ENCODE data around the gene ADAMTS2.
A peak's percentile ranks its signal among the peaks of the same experiment; 100 is the strongest.

The ADAMTS2 gene

DNA sequence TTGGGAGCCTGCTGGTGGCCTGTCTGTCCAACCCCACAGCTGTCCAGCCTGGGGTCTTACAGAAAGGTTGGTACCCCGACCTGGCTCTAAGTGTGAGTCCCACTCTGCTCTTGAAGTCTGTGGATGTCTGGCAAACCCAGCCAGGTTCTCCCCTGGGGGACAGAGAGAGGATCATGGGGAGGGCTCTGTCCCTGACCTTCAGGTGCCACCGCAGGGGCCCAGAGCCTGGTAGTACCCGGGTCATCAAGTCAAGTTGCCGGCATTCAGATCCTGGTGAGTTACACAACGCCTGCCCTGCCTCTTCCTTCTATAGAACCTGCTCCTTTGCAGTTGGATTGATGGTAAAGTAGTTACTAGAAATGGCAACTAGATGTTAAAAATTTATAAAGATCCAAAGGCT is 66.7 kb downstream of the ADAMTS2 start:
- DNase-seq (ENCODE audit: low spot score): no peak

DNA sequence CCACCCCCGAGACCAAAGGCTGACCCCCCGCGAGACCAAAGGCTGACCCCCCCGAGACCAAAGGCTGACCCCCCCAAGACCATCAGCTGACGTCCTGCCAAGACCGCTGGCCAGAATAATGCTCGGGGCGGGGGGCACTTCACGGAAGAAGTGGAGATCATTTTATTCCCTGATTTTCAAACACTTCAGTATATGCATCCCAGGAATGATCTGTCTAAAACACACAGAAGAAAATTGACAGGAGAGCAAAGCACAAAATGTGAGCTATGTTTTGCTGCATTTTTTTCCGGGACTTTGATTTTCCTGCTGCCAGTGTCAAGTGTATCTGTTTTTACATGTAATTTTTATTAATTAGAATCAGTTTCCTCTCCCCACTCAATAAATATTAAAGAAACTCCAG is 67.1 kb downstream of the ADAMTS2 start:
- DNase-seq (ENCODE audit: low spot score): peak; percentile 59

DNA sequence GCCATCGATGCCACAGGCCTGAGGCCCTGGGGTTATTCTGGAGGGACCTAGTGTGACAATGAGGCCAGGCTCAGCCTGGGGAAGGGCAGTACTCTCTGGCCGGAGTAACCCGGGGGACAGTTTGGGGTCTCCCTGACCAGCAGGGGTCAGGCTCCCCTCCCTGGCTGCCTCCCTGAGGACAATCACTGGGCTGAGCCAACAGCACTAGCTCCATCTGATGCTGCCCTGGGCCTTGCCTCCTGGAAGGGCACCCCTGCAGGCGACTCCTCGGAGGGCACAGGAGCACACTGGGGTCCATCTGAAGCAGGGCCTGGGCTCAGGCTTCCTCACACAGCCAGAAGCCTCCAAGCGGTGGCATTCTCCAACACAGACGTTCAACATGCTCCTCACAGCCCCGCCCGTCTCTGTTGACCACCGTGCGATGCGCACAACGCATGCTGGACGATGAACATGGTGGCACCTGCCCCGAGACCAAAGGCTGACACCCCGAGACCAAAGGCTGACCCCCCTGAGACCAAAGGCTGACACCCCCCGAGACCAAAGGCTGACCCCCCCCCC is 68.3 kb downstream of the ADAMTS2 start:
- DNase-seq (ENCODE audit: low spot score): no peak

DNA sequence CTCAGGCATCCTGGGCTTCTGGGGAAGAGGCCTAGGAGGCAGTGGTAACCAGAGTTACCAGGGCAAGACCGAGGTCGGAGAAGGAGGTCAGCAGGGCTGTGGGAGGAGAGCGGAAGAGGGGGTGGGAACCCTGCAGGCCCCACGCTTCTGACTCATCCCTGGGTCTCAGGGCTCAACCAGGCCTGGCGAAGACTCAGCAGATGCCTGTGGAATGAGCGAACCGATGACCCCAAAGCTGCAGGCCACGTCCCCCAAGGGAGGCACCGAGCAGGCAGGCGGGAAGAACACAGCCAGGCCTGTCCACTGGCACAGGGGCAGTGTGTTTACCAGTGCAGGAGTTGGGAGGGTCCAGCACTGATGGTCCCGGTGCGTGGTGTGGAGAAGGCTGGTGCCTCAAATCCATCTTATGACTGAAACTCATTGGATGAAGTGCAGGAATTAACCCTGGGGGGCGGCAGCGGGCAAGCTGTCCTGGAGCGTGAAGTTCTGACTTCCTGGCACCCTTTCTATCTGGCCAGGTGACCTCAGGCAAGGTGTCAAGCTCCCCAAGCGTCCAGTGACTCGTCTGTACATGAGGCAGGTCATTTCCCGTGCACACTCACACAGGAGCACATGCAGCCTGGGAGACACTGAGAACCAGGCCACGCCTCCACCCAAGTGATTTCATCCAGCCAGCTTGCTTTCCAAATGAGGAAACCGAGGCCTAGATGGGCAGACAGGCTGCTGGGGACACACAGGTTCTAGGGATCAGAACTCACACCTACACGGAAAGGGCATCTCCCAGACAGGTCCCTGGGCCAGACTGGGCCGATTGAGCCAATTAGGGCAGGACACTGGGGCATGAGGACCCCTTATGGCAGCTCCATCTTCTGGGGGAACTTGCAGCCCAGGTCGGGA is 69.1 kb downstream of the ADAMTS2 start:
- DNase-seq (ENCODE audit: low spot score): peak; percentile 100

DNA sequence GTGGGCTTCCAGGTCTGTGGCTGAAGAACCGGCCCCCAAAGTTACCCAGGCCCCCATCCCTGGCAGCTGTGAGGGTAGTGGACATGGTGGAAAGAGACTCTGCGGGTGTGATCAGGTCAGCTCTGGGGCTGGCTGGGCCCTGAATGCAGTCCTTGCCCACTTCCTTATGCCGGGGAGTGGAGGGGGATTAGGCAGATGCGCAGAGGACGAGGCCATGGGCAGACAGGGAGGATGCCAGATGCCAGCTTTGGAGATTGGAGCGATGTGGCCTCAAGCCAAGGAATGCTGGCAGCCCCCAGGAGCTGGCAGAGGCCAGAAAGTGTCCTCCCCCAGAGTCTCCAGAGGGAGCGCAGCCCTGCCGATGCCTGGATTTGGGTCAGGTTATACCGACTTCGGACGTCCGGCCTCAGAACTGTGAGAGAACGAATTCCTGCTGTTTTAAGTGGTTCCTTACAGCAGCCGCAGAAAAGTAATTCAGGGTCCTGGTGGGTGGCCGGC is 69.8 kb downstream of the ADAMTS2 start:
- no peak for DNase-seq (ENCODE audit: low spot score)

DNA sequence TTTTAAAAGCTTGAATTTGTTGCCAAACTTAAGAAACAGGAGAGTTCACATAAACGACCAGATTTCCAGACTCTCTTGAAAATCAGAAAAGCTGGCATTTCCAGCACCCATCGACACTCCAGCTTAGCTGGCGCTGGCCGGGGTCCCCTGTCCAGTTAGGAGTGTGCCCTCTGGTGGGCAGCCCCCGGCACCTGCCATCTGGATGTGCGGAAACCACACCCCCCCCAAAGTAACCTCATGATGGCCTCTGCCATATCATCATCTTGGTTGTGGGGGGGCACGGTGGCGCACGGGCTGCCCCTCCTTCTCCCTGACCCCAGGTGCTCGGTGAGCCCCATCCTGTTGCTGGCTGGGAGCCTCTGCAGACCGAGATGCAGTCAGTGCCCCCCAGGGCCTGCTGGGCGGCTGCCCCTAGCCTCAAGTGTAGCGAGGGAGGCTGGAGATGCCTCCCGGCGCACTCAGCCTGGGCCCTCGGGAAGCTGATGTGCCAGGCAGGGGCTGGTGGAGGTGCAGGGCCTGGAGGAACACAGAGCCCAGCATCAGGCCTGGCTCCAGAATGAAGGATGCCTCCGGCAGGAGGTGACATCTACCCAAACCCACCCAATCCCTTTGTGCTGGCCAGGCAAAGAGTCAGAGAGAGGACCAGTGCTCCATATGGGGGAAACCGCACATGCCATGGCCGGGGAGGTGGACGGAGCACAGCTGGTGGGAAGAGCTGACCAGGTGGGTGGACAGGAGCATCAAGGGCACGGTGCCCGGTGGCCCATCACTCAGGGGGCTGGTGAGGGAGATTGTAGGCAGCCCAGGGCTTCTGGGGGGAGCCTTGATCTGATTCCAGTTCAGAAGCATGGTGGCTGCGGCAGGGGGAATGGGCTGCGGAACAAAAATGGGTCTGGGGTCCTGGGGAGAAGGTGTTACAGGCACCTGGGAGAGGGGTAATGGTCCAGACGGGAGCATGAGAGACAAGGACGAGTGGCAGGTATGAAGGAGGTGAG is 70.6 kb downstream of the ADAMTS2 start:
- DNase-seq (ENCODE audit: low spot score): no peak

DNA sequence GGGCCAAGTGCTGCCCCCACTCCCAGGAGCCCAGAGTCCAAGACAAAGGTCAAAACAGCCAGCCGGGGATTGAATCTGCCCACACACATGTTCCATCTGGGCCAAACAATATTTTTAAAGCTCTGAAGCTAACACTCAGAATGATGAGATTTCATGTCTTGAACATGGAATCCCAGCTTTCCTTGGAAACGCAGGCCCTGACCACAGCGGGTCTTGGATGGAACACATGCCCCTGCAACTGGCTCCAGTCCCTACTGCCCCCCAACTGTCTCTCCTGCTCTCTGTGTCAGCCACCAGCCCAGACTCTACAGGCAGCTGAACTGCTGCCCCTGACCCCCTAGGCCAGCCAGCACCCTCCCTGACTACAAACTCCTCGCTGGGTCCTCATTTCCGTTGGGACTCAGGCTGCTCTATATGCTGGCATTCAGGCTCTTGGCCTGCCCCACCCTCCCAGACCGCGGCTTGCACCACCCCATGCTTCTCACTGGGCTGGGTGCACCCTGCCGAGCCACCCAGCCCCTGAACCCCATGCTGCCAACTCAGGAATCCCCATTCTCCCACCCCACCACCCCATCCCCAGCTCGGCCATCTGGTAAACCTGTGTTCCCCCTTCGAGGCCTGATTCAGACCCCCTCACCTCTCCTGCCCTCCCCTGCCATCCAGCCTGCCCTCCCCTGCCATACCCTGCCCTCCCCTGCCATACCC is 71.7 kb downstream of the ADAMTS2 start:
- DNase-seq (ENCODE audit: low spot score): no peak

DNA sequence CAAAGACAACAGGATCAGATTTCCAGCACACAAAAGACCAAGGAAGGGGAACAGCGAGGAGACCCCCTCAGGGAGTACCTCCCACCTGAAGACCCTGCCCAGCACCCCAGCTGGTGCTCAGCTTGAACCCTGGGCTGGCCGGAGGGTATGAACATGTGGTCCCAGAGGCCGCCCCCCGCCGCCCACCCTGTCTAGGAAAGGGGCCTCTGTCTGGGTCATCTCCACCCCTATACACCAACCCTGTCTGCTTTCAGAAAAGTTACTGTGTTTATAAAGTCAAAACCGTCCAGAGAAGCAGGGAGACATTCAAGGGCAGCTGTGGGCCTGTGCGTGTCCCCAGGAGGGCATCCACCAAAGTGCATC is 72.2 kb downstream of the ADAMTS2 start:
- DNase-seq (ENCODE audit: low spot score): no peak

DNA sequence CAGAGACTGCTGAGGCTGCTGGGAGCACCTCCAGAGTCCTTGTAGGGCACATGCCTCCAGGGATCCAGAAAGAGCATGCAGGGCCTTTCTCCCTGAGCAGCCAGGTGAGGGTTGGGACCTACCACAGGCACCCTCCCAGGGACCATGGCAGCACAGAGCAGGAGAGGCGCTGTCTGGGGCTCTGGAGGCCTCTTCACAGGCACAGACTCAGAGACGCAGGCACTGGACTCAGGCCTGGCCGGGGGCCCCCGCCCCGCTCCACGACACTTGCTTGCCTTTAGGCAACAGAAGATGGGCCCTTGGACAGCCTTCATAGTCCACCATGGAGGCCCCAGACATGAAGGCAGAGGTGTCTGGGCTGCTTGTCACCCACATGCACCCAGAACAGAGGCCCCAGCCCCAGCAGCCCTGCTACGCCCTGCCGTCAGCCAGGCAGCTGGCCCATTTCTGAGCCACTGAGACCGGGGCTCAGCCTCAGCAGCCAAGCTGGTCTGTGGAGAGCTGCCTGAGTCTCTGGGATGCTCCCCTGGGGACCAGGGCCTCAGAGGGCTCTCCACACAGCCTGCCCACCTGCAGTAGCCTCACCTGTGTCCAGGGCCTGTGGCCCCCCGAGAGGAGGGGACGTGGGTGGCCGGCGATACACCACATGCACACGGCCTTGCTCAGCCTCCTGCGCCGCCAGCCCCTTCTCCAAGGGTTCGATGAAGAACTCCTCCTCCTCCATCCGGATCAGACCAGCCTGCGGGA is 72.8 kb downstream of the ADAMTS2 start:
- DNase-seq (ENCODE audit: low spot score): no peak

DNA sequence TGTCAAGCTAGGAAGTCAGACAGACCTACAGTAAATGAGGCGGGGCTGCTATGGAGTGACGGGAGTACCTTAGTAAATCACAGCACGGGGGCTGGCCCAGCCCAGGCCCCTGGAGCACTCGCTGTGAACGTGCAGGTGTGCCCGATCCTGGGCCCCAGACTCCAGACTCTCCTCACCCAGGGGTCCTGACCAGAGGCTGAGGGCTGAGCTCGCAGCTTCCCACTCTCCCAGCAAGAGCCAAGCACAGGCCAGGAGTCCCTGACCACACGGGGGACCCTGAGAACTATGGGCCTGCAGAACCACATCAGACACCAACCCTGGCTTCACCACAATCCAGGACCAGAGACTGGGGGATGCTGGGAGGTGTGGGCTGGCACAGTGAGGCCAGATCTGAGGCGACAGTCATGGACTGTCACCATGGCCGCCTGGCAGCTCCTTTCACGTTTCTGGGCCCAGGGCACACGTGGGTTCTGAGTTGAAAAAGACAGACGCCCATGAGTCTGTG is 73.4 kb downstream of the ADAMTS2 start:
- DNase-seq (ENCODE audit: low spot score): no peak

DNA sequence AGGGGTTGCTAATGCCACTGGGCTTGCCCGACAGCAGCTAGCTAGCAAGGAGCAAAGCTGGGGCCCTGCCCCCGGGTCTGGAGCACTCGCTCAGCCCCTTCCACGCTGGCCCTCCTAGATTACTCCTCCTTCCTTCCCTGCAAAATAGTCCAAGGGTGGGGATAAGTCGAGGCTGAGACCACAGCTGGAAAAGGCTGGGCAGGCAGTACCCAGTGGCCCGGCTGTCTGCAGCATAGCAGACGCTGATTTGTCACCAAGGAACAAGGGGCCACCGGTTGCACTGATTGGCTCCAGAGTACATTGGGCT is 73.9 kb downstream of the ADAMTS2 start:
- no peak for DNase-seq (ENCODE audit: low spot score)

DNA sequence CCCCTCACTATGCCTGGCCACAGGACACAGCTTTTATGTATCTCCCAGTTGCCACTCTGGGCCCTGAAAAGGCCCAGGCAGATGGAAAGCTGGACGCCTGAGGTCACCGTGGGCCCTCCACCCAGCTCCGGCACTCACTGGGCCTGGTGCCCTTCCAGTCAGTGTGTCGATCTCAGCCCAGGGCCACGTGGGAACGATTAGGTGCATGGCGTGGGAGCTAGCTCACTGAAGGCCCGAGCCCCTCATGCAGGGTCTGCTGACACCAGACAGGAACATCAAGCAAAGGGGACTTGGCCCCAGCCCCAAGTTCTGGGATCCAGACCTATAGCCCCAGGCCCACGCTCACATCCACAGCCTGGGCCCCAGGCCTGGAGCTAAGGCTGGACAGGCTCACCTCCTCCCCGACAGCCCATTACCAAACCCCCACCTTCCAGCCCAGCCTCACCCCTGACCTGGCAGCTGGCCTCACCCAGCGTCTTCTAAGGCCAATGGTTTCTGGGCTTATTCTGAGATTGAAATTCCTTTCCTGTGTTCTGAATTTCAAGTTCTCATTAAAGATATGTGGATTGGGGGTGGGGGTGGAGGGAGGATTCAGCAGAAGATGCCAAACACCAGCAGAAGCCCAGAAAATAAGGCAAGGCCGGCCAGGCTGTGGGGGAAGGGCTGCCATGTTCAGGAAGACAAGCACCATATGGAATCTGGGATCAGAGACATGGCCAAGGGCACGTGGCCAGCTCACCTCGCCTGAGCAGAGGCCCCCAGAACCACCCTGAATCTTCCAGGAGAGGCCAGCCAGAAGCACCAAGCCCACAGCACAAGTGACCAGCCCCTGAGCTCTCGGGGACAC is 74.5 kb downstream of the ADAMTS2 start:
- DNase-seq (ENCODE audit: low spot score): no peak

DNA sequence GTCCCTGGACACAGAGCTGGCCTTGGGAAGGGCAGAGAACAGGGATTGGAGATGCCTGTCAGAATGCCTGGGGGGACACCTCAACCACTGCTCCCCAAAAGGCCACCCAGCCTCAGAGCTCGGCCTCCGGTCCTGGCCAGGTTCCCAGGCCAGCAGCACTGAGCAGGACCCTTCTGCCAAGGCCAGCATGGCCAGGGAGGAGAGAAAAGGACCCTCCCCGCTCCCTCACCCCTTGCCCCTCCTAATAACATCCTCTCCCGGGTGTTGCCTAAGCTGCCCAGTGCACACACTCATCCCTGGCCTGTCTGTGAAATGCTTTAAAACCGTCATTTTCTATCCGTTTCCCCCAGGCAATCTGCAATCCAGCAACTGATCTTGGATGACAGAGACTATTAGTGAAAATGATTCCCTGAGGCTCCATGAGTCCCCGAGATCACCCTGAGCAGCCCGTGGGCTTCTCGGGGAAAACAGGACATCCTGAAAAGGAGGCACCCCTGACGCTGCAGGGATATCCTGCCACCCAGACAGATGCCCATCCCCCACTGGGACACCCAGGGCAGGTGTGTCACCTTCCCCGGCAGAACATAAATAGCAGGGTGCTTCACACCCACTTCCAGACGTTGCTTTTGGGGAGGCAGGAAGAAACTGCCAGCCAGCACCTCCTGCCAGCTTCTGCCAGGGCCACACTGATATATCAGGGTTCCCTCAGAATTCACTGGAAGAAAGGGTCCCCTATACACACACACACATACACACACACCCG is 75.3 kb downstream of the ADAMTS2 start:
- no peak for DNase-seq (ENCODE audit: low spot score)

DNA sequence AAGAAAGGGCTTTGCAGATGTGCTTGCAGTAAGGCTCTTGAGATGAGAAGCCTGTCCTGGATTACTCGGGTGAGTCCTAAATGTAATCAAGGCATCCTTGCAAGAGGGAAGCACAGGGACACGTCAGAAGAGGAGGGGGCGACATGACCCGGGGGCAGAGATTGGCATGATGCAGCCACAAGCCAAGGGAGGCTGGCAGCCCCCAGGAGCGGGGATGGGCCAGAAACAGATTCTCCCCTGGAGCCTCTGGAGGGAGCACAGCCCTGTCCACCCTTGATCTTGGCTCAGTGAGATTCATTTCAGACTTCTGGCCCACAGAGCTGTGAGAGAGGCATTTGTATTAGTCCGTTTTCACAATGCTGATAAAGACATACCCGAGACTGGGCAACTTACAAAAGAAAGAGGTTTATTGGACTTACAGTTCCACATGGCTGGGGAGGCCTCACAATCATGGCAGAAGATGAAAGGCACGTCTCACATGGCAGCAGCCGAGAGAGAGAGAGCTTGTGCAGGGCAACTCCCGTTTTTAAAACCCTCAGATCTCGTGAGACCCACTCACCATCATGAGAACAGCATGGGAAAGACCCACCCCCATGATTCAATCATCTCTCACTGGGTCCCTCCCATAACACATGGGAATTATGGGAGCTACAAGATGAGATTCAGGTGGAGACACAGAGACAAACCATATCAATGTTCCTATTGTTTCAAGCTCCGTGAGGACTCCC is 76.1 kb downstream of the ADAMTS2 start:
- DNase-seq (ENCODE audit: low spot score): no peak

DNA sequence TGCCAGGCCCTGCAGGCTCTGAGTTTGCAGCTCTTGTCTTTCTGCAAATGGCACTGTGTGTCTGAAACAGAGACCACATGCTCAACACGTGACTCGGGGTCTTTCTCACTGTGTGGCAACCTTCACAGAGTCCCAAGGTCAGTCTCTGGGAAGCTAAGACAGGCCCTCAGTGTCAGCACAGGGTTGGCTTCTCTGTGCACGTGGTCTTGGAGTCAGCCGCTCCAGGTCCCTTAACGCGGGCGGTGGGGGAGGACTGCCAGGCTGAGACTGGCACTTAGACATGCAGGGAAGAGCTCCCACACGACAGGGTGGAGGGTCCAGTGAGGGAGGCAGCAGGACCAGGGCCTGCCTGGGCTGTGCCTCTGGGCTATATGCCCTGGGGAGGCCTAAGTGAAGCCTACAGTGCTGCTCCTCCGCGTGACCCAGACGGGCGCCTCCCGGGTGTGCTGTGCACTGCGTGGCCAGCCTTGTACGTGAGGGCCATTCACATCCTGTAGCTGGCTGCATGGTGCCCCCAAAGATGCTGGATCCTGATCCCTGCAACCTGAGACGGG is 76.8 kb downstream of the ADAMTS2 start:
- no peak for DNase-seq (ENCODE audit: low spot score)

DNA sequence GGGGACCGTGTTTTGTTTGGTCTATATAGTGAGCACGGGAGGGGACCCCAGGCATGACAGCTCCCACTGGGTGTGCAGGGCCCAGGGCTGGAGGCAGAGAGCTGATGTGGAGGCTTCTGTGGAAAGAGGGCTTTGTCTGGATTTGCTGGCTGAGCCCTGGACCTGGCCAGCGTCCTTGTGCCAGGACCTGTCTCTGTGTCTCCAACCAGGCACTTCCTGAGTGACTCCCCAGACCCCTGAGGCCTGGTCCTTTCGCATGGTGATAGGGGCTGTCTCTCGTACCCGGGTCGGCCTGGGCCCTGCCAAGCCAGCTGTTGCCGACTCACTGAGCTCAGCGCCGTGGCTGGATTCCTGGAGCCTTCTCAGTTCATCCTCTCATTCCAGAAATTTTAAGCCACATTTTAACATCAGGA is 77.6 kb downstream of the ADAMTS2 start:
- DNase-seq (ENCODE audit: low spot score): no peak

DNA sequence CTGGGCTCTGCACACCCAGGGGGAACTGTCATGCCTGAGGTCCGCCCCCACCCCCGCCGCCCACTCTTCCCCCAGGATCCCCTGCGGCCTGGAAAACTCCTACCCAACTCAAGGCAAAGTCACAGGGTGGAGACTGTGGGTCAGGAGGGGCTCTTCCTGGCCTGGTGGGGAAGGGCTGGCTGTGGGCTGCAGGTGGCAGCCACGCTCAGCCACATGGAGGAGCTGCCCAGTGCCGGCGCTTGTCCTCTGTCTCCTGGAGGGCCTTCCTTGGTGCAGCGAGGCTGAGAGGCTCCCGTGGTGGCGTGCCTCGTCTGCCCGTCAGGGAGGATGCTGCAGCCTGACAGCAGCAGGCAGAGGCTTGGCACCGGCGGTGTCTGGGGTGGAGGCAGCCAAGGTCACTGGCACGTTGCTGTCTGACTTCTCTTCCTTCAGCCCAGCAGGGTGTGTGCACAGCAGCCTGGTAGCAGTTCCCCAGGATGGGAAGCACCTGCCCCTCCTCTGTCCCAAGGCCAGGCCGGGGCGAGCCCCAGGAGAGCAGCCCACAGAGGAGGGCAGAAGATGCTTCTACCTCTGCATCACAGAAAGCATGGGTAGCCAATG is 78.1 kb downstream of the ADAMTS2 start:
- no peak for DNase-seq (ENCODE audit: low spot score)
